Measurements from ENCODE around the gene ZMYND12. TPM values are rescaled to one million over a fixed set of nuclear protein-coding genes. Genes with fewer than 3 reads are reported as not detected.

ZMYND12 gene
- total and polyA plus RNA-seq, 2 donors (not counting 1 experiment from before 2014, with no cell fraction given) = 0.56 to 3.5 TPM

GRCh38 chr1:42420911-42421585 is 34.8 kb downstream of the ZMYND12 start:
- Histone ChIP-seq H3K27ac (ENCODE audit: insufficient read depth, low read length) (no peak overlapping the region), H3K27me3 (ENCODE audit: control insufficient read depth, insufficient read depth, low read length) (no peaks in the 10 kb centered on the region), H3K79me2 (ENCODE audit: control insufficient read depth, insufficient read depth, low read length) (no peaks in the 10 kb centered on the region), H2AFZ (ENCODE audit: low read length) (no peak overlapping the region), H3K9ac (ENCODE audit: insufficient read depth, low read length) (no peak overlapping the region), H3K4me3 (replicated peaks in 1 of 4; ENCODE audit: control extremely low read depth in 1 of 4, insufficient read depth in 1 of 4, low read depth in 3 of 4, low read length in 4 of 4) (peak overlapping the region in 1 of 4 experiments; percentile 14), H3K4me1 (ENCODE audit: control insufficient read depth, extremely low read depth, insufficient read depth, low read length) (peaks cover 2% of the 10 kb centered on the region), H4K20me1 (ENCODE audit: control insufficient read depth, extremely low read depth, insufficient read depth, low read length) (no peaks in the 10 kb centered on the region), H3K4me2 (ENCODE audit: extremely low read depth, insufficient read depth, low read length) (no peak overlapping the region), H3K36me3 (ENCODE audit: control insufficient read depth, insufficient read depth, low read length) (no peaks in the 10 kb centered on the region), H3K9me3 (ENCODE audit: control insufficient read depth, insufficient read depth, low read depth, low read length) (no peaks in the 10 kb centered on the region)
- TF ChIP-seq EZH2 (IDR thresholded peaks at IDR 0.05; ENCODE audit: low read length, missing control alignments) (no peak), CTCF (conservative IDR thresholded peaks at IDR 0.05 in 1 of 2, IDR thresholded peaks at IDR 0.05 in 1 of 2; ENCODE audit: low read depth in 1 of 2, low read length in 2 of 2) (no peak)
- DNase-seq (ENCODE audit: low read depth in 2 of 2) = peak; percentile 93 to 98

GRCh38 chr1:42420121-42420520 is 35.7 kb downstream of the ZMYND12 start:
- Histone ChIP-seq H3K27ac (ENCODE audit: insufficient read depth, low read length) (no peak overlapping the region), H3K9ac (ENCODE audit: insufficient read depth, low read length) (no peak overlapping the region), H3K27me3 (ENCODE audit: control insufficient read depth, insufficient read depth, low read length) (no peaks in the 10 kb centered on the region), H3K79me2 (ENCODE audit: control insufficient read depth, insufficient read depth, low read length) (no peaks in the 10 kb centered on the region), H4K20me1 (ENCODE audit: control insufficient read depth, extremely low read depth, insufficient read depth, low read length) (no peaks in the 10 kb centered on the region), H3K4me2 (ENCODE audit: extremely low read depth, insufficient read depth, low read length) (no peak overlapping the region), H2AFZ (ENCODE audit: low read length) (no peak overlapping the region), H3K9me3 (ENCODE audit: control insufficient read depth, insufficient read depth, low read depth, low read length) (no peaks in the 10 kb centered on the region), H3K36me3 (ENCODE audit: control insufficient read depth, insufficient read depth, low read length) (no peaks in the 10 kb centered on the region), H3K4me1 (ENCODE audit: control insufficient read depth, extremely low read depth, insufficient read depth, low read length) (peaks cover 2% of the 10 kb centered on the region), H3K4me3 (replicated peaks in 1 of 4; ENCODE audit: control extremely low read depth in 1 of 4, insufficient read depth in 1 of 4, low read depth in 3 of 4, low read length in 4 of 4) (no peak overlapping the region)
- TF ChIP-seq CTCF (conservative IDR thresholded peaks at IDR 0.05 in 1 of 2, IDR thresholded peaks at IDR 0.05 in 1 of 2; ENCODE audit: low read depth in 1 of 2, low read length in 2 of 2) (no peak), EZH2 (IDR thresholded peaks at IDR 0.05; ENCODE audit: low read length, missing control alignments) (no peak)
- DNase-seq (ENCODE audit: low read depth in 2 of 2) = peak in 1 of 2 donors; percentile 29

GRCh38 chr1:42419126-42419821 is 36.5 kb downstream of the ZMYND12 start:
- no peak overlapping the region for H3K4me3 ChIP-seq (replicated peaks in 1 of 4; ENCODE audit: control extremely low read depth in 1 of 4, insufficient read depth in 1 of 4, low read depth in 3 of 4, low read length in 4 of 4)
- no peaks in the 10 kb centered on the region for H3K36me3 ChIP-seq (ENCODE audit: control insufficient read depth, insufficient read depth, low read length)
- no peaks in the 10 kb centered on the region for H4K20me1 ChIP-seq (ENCODE audit: control insufficient read depth, extremely low read depth, insufficient read depth, low read length)
- DNase-seq (ENCODE audit: low read depth in 2 of 2) = peak in 1 of 2 donors; percentile 16
- no peaks in the 10 kb centered on the region for H3K79me2 ChIP-seq (ENCODE audit: control insufficient read depth, insufficient read depth, low read length)
- no peak overlapping the region for H3K27ac ChIP-seq (ENCODE audit: insufficient read depth, low read length)
- H3K4me2 ChIP-seq (ENCODE audit: extremely low read depth, insufficient read depth, low read length) = no peak overlapping the region
- H3K27me3 ChIP-seq (ENCODE audit: control insufficient read depth, insufficient read depth, low read length) = no peaks in the 10 kb centered on the region
- no peak overlapping the region for H3K9ac ChIP-seq (ENCODE audit: insufficient read depth, low read length)
- TF ChIP-seq EZH2 (IDR thresholded peaks at IDR 0.05; ENCODE audit: low read length, missing control alignments) (no peak), CTCF (conservative IDR thresholded peaks at IDR 0.05 in 1 of 2, IDR thresholded peaks at IDR 0.05 in 1 of 2; ENCODE audit: low read depth in 1 of 2, low read length in 2 of 2) (no peak)
- no peak overlapping the region for H2AFZ ChIP-seq (ENCODE audit: low read length)
- peaks cover 2% of the 10 kb centered on the region for H3K4me1 ChIP-seq (ENCODE audit: control insufficient read depth, extremely low read depth, insufficient read depth, low read length)
- H3K9me3 ChIP-seq (ENCODE audit: control insufficient read depth, insufficient read depth, low read depth, low read length) = no peaks in the 10 kb centered on the region
